Cardiac fibroblast (primary cell): ENCODE results near the gene PSMA2.
A peak's percentile ranks its signal among the peaks of the same experiment; 100 is the strongest.

Source experiments
- DNase-seq, 2 donors: peaks; one replicate each; pipeline versions ENCODE4 v3.0.0 to v3.0.0-alpha.2; 2010; ENCODE audit warnings: low read depth in 2 of 2
- H3K4me3 ChIP-seq, 2 donors: replicated peaks in 1 of 2; 1 replicate in 1 of 2; 2 replicates in 1 of 2; pipeline ENCODE4 v1.5.1; 2011; ENCODE audit warnings: low read depth in 2 of 2, low read length in 2 of 2, mild to moderate bottlenecking in 2 of 2, moderate library complexity in 1 of 2
- CTCF ChIP-seq: IDR thresholded peaks from one replicate; pipeline ENCODE4 v1.5.1; 2011; ENCODE audit warnings: low read depth, mild to moderate bottlenecking, low read length, inconsistent platforms

PSMA2 gene

GRCh38 chr7:42931447-42931833 lies 534 bp downstream of the PSMA2 start:
- peak overlapping the region; percentile 92 to 96 for H3K4me3 ChIP-seq
- peak in 1 of 2 donors; percentile 24 for DNase-seq
- TF ChIP-seq CTCF, result no peak

GRCh38 chr7:42930889-42931288 lies 1.1 kb downstream of the PSMA2 start:
- DNase-seq, result peak in 1 of 2 donors; percentile 46

GRCh38 chr7:42929449-42929848 lies 2.5 kb downstream of the PSMA2 start:
- no peak for DNase-seq
- TF ChIP-seq CTCF, result no peak
- no peak overlapping the region for H3K4me3 ChIP-seq

More at GRCh38 chr7:42930889-42931288, 1.1 kb downstream of the PSMA2 start:
- no peak for TF ChIP-seq CTCF
- peak overlapping the region; percentile 92 to 96 for H3K4me3 ChIP-seq

- TF ChIP-seq CTCF, result no peak
- DNase-seq, result no peak
- H3K4me3 ChIP-seq, result no peak overlapping the region
Measured at GRCh38 chr7:42928754-42929153, 3.2 kb downstream of the PSMA2 start.

GRCh38 chr7:42926204-42926603 lies 5.8 kb downstream of the PSMA2 start:
- no peak for DNase-seq
- no peak overlapping the region for H3K4me3 ChIP-seq
- no peak for TF ChIP-seq CTCF

GRCh38 chr7:42925630-42926029 lies 6.3 kb downstream of the PSMA2 start:
- no peak for DNase-seq
- H3K4me3 ChIP-seq, result no peak overlapping the region

More at GRCh38 chr7:42925630-42926029, 6.3 kb downstream of the PSMA2 start:
- no peak for TF ChIP-seq CTCF
